GM12864 (cell line): ENCODE results near the gene HOXB8.

ENCODE experiments used
- DNase-seq: peaks from one replicate; pipeline ENCODE4 v3.0.0-alpha.2; 2011; ENCODE audit warnings: low read depth
- H3K4me3 ChIP-seq: 2 replicates; pipeline ENCODE4 v1.5.1; 2011; ENCODE audit warnings: mild to moderate bottlenecking, low read depth, low read length, control low read depth
- CTCF ChIP-seq: IDR thresholded peaks from 2 replicates; pipeline ENCODE4 v1.5.1; 2011; ENCODE audit warnings: low read depth, mild to moderate bottlenecking, moderate library complexity, low read length, control low read depth, inconsistent platforms; ENCODE audit errors: missing control alignments

Gene HOXB8

GRCh38 chr17:48588074-48588415, 27.0 kb downstream of the HOXB8 start:
- H3K4me3 ChIP-seq = no peak overlapping the region
- no peak for TF ChIP-seq CTCF
- no peak for DNase-seq

GRCh38 chr17:48587276-48588073, 27.6 kb downstream of the HOXB8 start:
- DNase-seq = no peak
- no peak for TF ChIP-seq CTCF
- H3K4me3 ChIP-seq = no peak overlapping the region

- no peak for DNase-seq
- TF ChIP-seq CTCF = no peak
- H3K4me3 ChIP-seq = peak overlapping the region; percentile 55
Observed at GRCh38 chr17:48586355-48587258, 28.5 kb downstream of the HOXB8 start.

GRCh38 chr17:48584223-48584741, 30.8 kb downstream of the HOXB8 start:
- no peak for DNase-seq
- no peak for TF ChIP-seq CTCF
- H3K4me3 ChIP-seq = no peak overlapping the region

- DNase-seq = no peak
- no peak overlapping the region for H3K4me3 ChIP-seq
- no peak for TF ChIP-seq CTCF
Observed at GRCh38 chr17:48583708-48584222, 31.3 kb downstream of the HOXB8 start.

GRCh38 chr17:48582750-48583069, 32.4 kb downstream of the HOXB8 start:
- no peak overlapping the region; the same call in 1 of the 2 replicates for H3K4me3 ChIP-seq
- DNase-seq = no peak
- no peak for TF ChIP-seq CTCF
